Stimulated activated CD4-positive, alpha-beta T cell treated with anti-CD3 and anti-CD28 coated beads, TNF-alpha, amount 100 ng/mL, for 48 hours (primary cell): ENCODE data around the gene ERBB4.

Source experiments
- DNase-seq, 3 donors: peaks; one replicate each; pipeline ENCODE4 v3.0.0-alpha.2; 2020; ENCODE audit warnings: low read depth in 3 of 3

Gene ERBB4

GRCh38 chr2:211477537-211478275 is 1060.9 kb downstream of the ERBB4 start:
- DNase-seq = no peak

GRCh38 chr2:211473116-211473515 is 1065.5 kb downstream of the ERBB4 start:
- no peak for DNase-seq

DNA sequence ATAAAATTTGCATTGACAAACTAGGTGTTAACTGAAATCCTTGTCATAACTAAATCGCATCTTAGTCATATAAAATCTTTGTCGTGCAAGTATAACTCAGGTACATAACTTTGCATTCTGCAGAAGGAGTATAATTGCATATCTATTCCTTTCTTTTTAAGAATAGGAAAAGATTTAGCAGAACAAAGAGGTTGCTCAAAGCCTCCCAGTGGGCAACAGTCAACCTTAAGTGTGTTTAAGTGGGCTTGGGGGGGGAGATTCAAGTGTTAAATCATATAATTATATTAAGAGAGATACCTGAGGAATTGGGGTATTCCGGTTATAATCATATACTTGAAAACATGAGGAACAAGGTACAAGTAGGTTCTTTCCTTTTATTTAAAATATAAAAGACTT is 1068.9 kb downstream of the ERBB4 start:
- DNase-seq = no peak

DNA sequence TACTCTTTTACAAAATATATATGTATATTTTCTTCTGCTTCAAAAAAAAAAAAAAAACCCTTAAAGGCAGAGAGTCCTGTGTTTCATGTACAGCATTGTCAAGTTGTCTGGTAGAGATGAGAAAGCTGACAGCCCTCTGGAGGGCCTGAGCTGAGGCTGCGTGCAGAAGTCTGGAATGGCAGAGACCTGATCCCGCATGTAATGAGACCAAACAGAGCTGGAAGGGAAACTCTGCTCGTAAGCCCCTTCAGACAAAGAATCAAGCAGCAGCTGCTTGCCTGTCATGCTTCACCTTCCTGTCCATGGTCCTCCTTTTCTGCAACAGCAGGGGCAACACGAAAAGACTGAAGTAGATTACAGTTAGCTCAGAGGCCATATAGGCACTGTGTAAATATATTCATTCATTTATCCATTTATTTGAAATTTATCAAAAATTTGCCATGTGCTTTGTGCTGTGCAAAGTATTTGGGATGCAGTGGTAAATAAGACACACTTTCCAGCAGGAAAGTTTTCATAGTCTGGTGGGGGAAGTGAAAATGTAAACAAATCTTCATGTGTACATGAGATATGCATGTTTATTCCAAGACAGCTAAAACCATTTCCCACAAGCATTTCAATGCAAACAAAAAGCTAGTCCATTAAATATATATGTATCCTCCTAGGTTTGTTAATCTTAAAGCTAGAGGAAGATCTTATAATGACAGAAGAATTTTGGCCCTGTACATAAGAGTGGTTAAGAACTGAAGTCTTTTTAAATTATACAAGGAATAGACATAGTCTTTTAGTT is 1069.5 kb downstream of the ERBB4 start:
- DNase-seq = no peak

- DNase-seq = no peak
Measured at GRCh38 chr2:211468217-211468616, 1070.4 kb downstream of the ERBB4 start.

GRCh38 chr2:211463397-211463796 is 1075.2 kb downstream of the ERBB4 start:
- DNase-seq = no peak

DNA sequence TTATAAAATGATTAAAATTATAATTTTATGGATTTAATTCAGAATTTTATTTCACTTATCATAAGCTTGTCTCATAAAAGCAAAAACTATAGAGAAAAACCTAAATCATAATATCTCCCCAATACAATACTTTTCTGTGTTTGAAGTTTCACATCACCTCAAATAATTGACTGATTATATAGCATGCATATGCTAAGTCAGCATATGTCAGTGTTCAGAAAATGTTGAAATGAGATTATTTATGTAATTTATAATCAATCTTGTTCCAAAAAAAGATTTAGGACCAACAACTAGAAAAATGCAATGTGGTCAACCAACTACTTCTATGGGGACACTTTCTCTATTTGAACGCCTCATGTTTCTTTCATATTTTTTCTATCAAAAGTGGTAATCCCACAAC is 1079.6 kb downstream of the ERBB4 start:
- no peak for DNase-seq

DNA sequence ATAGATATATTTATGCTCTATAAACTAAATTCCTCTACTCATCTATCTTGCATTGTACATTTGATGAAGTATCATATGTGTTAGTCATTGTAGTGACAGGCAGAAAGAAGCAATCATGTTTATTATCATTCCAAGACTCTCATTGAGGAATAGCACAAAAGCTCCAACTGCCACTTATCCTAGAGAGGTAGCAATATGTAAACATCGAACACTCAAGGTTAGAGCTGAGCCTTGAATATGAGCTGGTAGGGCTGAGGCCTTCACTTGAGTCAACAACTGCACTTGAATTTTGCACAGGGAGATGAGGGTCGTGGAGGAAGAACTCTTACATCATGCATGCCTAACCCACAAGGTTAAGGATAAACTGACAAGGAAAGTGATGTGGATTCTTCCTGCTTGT is 1081.3 kb downstream of the ERBB4 start:
- DNase-seq = no peak

DNA sequence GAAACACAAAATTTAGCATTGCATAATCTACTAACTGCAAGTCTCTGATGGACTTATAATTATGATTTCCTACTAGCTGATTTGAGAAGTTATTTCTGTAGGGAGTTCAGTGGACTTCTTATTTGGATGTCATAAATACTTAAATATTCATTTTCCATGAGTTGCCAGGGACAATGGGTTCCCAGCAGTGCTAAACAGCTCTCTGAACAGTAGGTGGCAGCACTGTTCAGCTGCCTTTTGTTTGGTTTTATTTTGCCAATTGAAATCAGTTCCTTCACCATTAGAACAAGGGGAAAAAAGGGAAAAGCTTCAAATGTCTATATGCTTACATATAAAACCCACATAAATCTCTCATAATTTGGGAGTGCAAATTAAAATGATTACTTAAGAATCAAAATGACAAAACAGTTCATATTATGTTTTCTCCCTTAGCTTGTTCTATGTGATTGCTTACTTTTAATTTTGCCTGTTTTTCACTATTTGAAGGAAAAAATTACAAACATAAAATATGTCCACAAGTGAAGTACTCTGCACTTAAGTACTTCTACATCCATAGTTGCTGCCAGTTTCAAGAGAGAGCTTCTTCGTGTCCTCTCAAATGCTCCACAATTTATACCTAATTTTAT is 1083.3 kb downstream of the ERBB4 start:
- DNase-seq = no peak

DNA sequence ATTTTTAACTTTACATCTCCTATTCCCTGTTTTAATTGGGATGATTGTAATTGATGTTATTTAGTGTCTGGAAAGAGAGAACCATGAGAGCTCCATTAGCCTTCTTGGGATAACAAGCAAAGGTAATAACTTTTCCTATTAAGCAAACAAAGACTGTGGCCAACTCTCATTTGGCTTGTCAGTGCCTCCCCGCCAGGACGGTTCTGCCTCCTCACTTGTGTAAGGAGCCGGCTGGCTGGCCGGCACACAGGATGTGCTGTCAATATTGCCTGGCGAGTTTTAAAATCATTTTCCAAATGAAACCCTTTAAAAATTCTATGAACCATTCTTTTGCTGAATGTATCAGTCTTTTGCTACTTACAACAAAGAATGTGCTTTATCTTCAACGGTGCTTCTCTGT is 1083.9 kb downstream of the ERBB4 start:
- no peak for DNase-seq

DNA sequence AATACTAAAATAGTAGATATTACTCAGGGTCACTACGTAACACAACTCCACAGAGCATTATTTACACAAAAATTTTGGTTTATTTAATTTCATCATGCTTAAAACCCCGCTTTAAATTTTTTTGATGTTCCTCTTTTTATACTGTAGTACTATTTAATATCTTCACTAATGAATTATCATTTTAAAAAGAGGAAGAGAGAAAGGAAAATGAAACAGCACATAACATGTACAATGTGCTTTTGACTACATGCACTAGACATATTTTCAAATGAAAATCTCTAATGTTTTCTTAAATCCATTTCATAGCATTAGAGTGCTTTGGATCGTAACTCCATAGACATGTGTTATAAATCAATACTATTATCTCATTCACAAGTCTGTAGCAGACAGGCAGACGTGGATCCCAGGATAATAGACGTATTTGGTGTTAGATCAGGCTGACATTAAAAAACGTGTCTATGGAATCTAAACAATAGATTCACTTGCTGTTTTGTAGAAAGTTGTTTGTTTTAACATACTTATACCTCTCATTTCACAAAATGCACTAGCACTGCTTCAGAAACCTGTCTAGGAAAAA is 1085.2 kb downstream of the ERBB4 start:
- no peak for DNase-seq

- DNase-seq = no peak
Measured at GRCh38 chr2:211451642-211452041, 1087.0 kb downstream of the ERBB4 start.

DNA sequence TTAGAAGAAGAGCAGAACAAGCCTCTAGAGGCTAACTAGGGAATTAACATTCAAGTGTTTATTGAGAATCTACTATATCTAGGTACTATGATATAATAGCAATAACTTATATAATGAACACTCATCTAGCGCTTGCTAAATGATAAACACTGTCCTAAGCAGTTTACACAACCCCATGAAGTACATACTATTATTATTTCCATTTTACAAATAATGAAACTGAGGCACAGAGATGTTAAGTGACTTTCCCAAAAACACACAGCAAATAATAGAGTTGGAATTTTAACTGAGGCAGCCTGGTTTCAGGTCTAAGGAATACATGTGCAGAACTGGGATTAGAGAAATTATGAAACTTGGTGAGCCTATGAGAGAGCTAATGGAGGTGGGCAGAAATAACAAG is 1088.8 kb downstream of the ERBB4 start:
- no peak for DNase-seq

DNA sequence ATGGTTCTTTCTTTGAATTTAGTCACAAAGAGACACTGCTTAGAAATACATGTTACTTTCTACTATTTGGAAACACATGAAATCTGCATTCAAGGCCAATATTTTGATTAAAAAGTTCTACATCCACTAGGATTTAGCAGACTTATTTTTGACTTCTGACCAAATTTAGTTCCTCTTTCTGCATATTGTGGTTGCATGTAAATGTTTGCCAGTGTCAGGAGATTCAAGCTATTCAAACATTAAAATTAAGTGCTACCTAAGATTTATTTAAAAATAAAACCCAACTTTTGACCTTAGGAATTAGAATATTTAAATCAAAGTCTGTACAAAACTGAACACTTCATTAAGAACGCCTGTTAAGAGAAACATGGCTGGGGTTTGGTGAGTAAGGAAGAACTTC is 1091.1 kb downstream of the ERBB4 start:
- no peak for DNase-seq

GRCh38 chr2:211440107-211440506 is 1098.5 kb downstream of the ERBB4 start:
- no peak for DNase-seq

GRCh38 chr2:211439011-211439410 is 1099.6 kb downstream of the ERBB4 start:
- DNase-seq = no peak

- no peak for DNase-seq
Measured at GRCh38 chr2:211437396-211437795, 1101.2 kb downstream of the ERBB4 start.

DNA sequence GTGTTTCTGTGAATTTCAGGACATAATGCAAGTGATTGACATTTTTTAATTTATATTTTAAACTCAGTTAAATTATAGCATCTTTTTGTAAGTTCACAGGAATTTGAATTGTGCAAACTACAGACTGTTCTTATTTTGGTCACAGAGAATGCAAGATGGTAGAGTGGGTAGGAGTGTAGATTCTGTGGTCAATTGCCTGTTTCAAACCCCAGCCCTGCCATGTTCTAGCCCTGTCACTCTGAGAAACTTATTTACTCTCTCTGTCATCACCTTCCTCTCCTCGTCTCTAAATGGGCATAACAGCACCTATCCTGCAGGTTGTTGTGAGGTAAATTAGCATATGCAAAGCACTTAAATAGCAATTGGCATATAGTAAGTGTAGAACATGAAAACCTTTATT is 1102.4 kb downstream of the ERBB4 start:
- DNase-seq = no peak

- no peak for DNase-seq
Measured at GRCh38 chr2:211435331-211435730, 1103.3 kb downstream of the ERBB4 start.

DNA sequence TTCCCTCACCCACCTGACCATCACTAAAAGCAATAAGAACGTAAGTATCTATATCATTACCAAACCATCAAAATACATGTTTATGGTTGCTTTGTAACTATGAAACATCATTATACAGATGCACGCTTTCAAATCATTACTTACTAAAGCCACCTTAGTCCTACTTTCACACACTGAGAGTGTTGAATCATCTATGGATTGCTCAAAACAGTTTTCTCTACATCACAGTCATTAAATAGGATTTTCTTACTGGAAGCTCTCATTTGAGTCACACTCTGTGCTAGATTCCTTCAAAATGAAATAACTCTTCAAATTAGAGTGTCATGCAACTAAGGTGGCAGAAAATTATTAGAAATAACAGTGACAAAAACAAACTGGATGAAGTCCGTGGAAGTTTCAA is 1103.8 kb downstream of the ERBB4 start:
- DNase-seq = no peak

DNA sequence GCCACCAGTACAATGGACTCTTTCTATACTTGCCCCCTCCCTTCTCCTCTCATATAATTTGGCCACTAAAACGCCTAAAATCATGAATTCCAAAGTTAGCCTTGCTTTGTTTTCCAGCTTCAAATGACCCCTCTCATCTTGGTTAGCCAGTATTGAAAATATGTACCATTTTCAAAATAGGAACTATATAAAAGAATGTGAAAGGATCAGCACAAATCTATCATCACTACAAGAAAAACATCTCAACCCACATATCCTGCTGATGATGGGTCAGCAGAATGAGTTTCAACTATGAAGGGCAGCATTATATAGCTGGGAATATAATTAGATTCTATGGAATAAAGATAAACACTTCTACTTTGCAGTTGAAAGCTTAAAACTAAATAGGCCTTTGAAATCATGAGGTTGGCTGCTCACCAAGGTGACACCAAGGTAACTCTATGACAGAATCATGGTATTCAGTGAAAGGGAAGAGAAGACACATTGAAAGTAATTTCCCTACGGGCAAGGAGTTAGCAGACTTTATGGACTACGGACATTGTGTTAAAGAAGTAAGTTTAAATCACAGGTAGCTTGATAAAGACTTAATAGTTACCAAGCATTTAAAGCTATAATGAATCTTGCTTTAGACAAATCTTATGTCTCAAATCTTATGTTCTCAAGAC is 1109.2 kb downstream of the ERBB4 start:
- DNase-seq = no peak

DNA sequence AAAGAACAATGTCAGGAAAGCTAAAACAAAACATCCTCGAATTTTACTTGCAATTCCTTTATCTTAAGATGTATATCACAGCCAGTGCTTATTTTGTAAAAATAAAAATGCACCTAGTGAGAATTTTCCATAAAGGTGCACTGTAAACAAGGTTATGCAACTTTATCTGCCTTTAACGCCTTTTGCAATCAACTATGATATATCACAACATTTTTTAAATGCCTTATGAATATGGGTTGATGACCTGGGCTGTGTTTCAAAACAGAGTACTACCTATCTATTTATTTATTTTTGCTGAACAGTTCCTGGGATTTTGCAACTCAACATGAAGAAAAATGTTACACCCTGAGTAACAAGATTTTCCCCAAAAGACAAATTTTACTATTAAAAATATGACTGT is 1112.4 kb downstream of the ERBB4 start:
- DNase-seq = no peak
